Osteoblast (primary cell): ENCODE results near the gene MMP28. TPM values are rescaled to one million over a fixed set of nuclear protein-coding genes. Genes with fewer than 3 reads are reported as not detected.

Experiments used
- DNase-seq: peaks from one replicate; pipeline ENCODE4 v3.0.0; 2011; ENCODE audit warnings: low spot score, mixed read lengths; ENCODE audit not compliant: insufficient read length; ENCODE audit errors: missing footprints
- H2AFZ ChIP-seq: 2 replicates; pipeline ENCODE4 v1.6.0; 2011; ENCODE audit warnings: mild to moderate bottlenecking, low read length
- H3K27ac ChIP-seq: 2 replicates; pipeline ENCODE4 v1.5.1; 2011; ENCODE audit warnings: mild to moderate bottlenecking, low read depth, low read length, moderate library complexity
- H3K27me3 ChIP-seq: 2 replicates; pipeline ENCODE4 v1.6.0; 2012; ENCODE audit warnings: mild to moderate bottlenecking, control low read depth, inconsistent platforms, low read length, moderate library complexity; ENCODE audit not compliant: insufficient read depth
- H3K36me3 ChIP-seq: 2 replicates; pipeline ENCODE4 v1.5.1; 2011; ENCODE audit warnings: mild to moderate bottlenecking, low read length, control low read depth, moderate library complexity; ENCODE audit not compliant: insufficient read depth
- H3K4me1 ChIP-seq: 2 replicates; pipeline ENCODE4 v1.5.1; 2011; ENCODE audit warnings: mild to moderate bottlenecking, low read length, control low read depth, moderate library complexity; ENCODE audit not compliant: insufficient read depth
- H3K4me2 ChIP-seq: 2 replicates; pipeline ENCODE4 v1.6.0; 2011; ENCODE audit warnings: mild to moderate bottlenecking, low read length; ENCODE audit not compliant: insufficient read depth
- H3K4me3 ChIP-seq: fragments of 200-600 bp; sonication (generic); 3 replicates; pipeline ENCODE4 v1.5.1; 2012; ENCODE audit warnings: mild to moderate bottlenecking, low read length, inconsistent platforms; ENCODE audit not compliant: insufficient read depth
- H3K79me2 ChIP-seq: 2 replicates; pipeline ENCODE4 v1.6.0; 2012; ENCODE audit warnings: mild to moderate bottlenecking, low read length, control low read depth, inconsistent platforms; ENCODE audit not compliant: insufficient read depth
- H3K9me3 ChIP-seq: 2 replicates; pipeline ENCODE4 v1.5.1; 2011; ENCODE audit warnings: low read depth, low read length, control low read depth
- H4K20me1 ChIP-seq: 2 replicates; pipeline ENCODE4 v1.6.0; 2012; ENCODE audit warnings: mild to moderate bottlenecking, low read length, control low read depth; ENCODE audit not compliant: insufficient read depth
- total RNA-seq: library from RNA; depleted of rRNA; stranded (reverse); fragments of >200 nt; gene quantifications from 2 replicates; pipeline ENCODE4 v1.2.3, GENCODE V29; 2012
- TF ChIP-seq, protein P1 (sequence below): IDR thresholded peaks from 2 replicates; pipeline ENCODE4 v1.5.1; 2011; ENCODE audit warnings: mild to moderate bottlenecking, low read depth, low read length, moderate library complexity; ENCODE audit errors: extremely low read depth

MMP28 gene
- total RNA-seq, 1 donor = 1.8 TPM

DNA sequence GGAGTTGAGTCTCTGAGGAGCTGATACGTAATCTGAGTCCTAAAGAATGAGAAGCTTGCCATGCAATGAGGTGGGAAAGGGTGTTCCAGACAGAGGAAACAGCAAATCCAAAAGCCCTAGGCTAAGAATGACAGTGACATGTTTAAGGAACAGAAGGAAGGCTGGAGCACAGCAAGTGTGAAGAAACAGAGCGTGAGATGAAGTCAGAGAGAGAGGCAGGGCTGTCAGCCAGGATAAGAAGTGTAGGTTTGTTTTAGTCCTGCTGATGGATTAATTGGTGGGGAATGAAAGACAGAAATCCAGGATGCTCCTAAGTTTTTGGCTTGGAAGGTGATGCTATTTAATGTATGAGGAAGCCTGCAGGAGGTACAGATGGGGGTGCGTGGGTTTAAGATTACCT is 14.5 kb downstream of the MMP28 start:
- Histone ChIP-seq H3K4me1 (peaks cover 43% of the 10 kb centered on the region), H3K27me3 (peaks cover 35% of the 10 kb centered on the region), H2AFZ (no peak overlapping the region), H3K9me3 (no peaks in the 10 kb centered on the region), H3K79me2 (no peaks in the 10 kb centered on the region), H3K4me2 (no peak overlapping the region), H3K4me3 (no peak overlapping the region), H3K36me3 (no peaks in the 10 kb centered on the region), H4K20me1 (no peaks in the 10 kb centered on the region), H3K27ac (no peak overlapping the region)
- DNase-seq = no peak
- TF ChIP-seq, protein P1, sequence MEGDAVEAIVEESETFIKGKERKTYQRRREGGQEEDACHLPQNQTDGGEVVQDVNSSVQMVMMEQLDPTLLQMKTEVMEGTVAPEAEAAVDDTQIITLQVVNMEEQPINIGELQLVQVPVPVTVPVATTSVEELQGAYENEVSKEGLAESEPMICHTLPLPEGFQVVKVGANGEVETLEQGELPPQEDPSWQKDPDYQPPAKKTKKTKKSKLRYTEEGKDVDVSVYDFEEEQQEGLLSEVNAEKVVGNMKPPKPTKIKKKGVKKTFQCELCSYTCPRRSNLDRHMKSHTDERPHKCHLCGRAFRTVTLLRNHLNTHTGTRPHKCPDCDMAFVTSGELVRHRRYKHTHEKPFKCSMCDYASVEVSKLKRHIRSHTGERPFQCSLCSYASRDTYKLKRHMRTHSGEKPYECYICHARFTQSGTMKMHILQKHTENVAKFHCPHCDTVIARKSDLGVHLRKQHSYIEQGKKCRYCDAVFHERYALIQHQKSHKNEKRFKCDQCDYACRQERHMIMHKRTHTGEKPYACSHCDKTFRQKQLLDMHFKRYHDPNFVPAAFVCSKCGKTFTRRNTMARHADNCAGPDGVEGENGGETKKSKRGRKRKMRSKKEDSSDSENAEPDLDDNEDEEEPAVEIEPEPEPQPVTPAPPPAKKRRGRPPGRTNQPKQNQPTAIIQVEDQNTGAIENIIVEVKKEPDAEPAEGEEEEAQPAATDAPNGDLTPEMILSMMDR = no peak

DNA sequence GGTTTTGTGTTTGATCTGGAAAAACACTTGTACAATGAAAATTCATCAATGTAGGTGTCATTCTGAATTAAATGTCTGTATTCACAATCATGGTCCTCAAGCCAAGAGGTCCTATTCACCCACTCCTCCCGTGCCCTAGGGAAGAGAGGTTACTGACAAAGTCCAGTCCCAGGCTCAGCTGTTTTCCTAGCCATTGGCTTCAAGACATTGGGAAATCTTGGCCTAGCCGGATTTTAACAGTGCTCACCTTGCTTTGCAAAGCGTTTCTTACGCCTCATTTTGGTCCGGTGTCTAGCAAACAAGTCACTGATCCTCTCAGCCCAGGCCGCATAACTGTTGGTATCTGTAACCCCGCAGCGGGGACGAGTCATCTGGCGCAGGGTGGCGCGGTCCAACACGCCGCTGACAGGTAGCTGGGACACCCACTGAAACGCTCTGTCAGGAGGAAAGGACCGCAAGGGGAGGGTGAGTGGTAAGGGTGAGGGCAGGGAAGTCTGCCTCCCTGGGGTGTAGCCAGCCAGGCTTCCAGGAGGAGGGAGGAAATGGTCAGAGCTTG is 16.7 kb downstream of the MMP28 start:
- Histone ChIP-seq H3K27me3 (peaks cover 34% of the 10 kb centered on the region), H3K36me3 (no peaks in the 10 kb centered on the region), H3K27ac (no peak overlapping the region), H3K4me2 (peak overlapping the region; percentile 6), H4K20me1 (no peaks in the 10 kb centered on the region), H3K9me3 (no peaks in the 10 kb centered on the region), H3K79me2 (no peaks in the 10 kb centered on the region), H3K4me1 (peaks cover 42% of the 10 kb centered on the region), H2AFZ (no peak overlapping the region), H3K4me3 (no peak overlapping the region)
- DNase-seq = peak; percentile 10
- TF ChIP-seq, protein P1 = no peak

DNA sequence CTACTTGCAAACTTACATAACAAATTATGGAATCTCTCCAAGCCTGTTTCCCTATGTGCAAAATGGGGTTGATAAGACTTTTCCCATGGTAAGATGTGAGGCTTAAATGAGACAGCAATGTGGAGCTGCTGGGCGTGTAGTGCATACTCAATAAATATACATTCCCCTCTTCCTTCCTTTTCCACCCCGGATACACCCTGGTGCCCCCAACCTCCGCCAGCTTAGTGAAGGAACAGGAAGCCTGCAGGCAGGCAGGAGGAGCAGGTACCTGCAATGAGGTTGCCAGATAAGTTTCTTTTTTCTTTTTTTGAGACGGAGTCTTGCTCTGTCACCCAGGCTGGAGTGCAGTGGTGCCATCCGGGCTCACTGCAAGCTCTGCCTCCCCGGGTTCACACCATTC is 19.9 kb downstream of the MMP28 start:
- Histone ChIP-seq H3K4me1 (peaks cover 36% of the 10 kb centered on the region), H3K27ac (no peak overlapping the region), H3K9me3 (no peaks in the 10 kb centered on the region), H3K36me3 (no peaks in the 10 kb centered on the region), H3K4me3 (no peak overlapping the region), H2AFZ (no peak overlapping the region), H3K4me2 (no peak overlapping the region), H3K27me3 (peaks cover 15% of the 10 kb centered on the region), H4K20me1 (no peaks in the 10 kb centered on the region), H3K79me2 (no peaks in the 10 kb centered on the region)
- no peak for DNase-seq
- TF ChIP-seq, protein P1 = no peak

DNA sequence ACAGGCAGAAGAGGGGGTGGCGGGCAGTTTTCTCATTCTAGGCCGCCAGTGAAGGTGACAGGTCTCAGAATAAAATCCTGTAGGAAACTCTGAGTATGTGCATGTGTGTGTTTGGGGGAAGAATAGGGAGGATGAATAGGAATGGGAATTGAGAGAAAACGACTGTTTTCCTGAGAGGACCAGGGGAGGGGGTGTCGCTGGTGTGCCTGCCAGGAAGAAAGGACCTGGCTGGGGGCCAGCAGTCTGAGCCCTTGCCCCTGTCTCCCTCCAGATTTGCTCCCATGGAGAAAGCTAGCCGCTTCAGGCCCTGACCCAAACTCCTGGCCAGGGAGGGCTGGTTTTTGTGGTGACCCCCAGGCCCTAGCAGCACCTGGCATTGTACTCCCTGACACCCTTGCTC is 20.4 kb downstream of the MMP28 start:
- Histone ChIP-seq H3K9me3 (no peaks in the 10 kb centered on the region), H3K27ac (no peak overlapping the region), H3K4me2 (no peak overlapping the region), H3K27me3 (peaks cover 15% of the 10 kb centered on the region), H3K79me2 (no peaks in the 10 kb centered on the region), H2AFZ (no peak overlapping the region), H3K4me1 (peaks cover 36% of the 10 kb centered on the region), H3K4me3 (no peak overlapping the region), H3K36me3 (no peaks in the 10 kb centered on the region), H4K20me1 (no peaks in the 10 kb centered on the region)
- DNase-seq = peak; percentile 80
- TF ChIP-seq, protein P1 = no peak
